ENCODE measurements around the gene NKX2-1.
"Not testable (repeated sequence)": the region's sequence is repeated elsewhere in the genome, so short reads cannot be mapped to it uniquely, and the experiment has no call there.

The NKX2-1 gene

GRCh38 chr14:36505181-36505815 is 14.7 kb downstream of the NKX2-1 start:
- DNase-seq = no peak

DNA sequence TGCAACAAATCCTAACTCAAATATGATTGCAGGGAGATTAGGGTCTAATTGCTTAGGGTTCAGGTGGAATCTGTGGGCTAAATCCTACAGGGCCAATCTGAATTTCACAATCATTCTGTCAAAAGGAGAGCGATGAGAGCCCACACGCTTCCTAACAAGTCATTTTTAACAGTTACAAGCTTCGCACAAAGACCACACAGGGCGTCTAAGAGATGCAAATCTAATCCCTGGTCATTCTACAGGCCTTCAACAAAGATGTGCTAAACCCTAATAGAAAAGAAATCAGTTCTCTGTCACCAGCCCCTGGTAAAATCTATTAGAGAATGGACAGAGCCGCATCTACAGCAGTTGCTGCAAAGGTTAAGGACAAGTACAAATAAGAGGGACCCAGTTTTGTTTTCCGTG is 15.3 kb downstream of the NKX2-1 start:
- no peak for DNase-seq

- no peak for DNase-seq
Observed at GRCh38 chr14:36503771-36504741, 16.0 kb downstream of the NKX2-1 start.

GRCh38 chr14:36502558-36503508 is 17.2 kb downstream of the NKX2-1 start:
- DNase-seq = no peak

- no peak for DNase-seq
Observed at GRCh38 chr14:36498938-36499337, 21.1 kb downstream of the NKX2-1 start.

DNA sequence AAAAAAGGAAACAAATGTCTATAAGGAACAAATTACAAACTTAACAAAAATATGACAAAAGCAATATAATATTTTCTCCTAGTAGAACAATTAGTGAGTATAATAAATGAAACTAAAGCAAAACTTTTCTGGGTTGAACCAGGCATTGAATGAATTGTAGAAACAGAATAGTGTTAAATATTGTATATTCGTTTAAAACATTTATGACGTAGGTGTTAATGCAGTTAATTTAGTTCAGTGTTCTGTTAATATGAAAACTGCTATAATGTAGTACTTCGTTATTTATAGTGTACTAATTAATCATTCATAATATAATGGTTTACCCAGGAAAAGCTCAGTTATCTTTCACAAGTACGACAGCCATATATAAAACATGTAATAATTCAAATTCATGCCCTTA is 23.7 kb downstream of the NKX2-1 start:
- no peak for DNase-seq

GRCh38 chr14:36495666-36496065 is 24.4 kb downstream of the NKX2-1 start:
- no peak for DNase-seq

DNA sequence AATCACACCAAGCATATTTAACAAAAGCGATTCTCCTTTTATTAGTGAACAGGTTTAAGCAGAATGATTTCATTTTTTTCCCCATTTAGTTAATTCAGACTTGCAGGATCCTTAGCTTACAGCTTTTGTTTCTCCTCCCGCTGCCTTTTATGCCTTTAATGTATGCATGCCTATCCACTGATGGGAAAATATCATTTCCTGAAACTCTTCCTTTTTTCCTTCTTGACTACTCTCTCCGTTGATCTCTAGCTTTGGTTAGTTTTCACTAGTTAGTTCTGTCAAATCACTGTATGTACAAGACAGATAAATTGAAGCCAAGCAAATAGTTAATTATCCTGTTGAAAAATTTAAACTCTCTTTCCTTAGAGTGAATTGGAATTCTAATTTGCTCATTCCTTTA is 26.3 kb downstream of the NKX2-1 start:
- no peak for DNase-seq

DNA sequence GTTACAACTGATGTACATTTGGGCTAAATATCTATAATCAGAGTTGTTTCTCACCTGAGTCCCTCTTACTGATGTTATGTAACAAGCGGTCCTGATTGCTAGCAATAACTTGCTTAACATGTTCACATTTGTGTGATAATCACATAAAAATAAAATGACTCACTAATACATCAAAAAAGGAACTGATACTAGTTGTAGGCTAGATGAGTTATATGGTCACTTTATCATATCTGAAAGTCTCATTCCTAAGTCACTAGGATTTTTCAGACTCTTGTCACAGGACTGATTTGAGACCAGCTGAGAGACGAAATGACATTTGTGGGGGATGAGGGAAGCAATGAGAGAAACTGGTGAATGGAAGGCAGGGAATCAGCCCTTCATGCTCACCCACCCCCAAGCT is 34.3 kb downstream of the NKX2-1 start:
- DNase-seq = no peak

- DNase-seq = no peak
Observed at GRCh38 chr14:36479344-36479743, 40.7 kb downstream of the NKX2-1 start.

DNA sequence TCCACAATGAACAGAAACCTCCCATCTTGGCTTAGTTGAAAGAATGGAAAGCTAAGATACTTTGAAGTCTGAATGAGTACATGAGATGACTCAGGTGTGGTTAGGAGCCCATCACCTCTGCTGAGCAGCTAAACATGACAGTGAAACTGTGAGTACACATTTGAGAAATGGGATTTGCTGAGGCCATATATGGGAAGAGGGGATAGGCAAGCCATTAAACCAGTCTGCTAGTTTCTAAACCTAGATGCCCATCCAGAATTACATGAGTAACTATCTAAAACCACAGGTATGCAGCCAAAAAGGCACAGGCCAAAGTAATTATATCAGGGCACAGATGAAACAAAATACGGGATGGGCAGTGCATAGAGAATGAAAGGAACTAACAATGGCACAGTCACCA is 41.2 kb downstream of the NKX2-1 start:
- DNase-seq = no peak

DNA sequence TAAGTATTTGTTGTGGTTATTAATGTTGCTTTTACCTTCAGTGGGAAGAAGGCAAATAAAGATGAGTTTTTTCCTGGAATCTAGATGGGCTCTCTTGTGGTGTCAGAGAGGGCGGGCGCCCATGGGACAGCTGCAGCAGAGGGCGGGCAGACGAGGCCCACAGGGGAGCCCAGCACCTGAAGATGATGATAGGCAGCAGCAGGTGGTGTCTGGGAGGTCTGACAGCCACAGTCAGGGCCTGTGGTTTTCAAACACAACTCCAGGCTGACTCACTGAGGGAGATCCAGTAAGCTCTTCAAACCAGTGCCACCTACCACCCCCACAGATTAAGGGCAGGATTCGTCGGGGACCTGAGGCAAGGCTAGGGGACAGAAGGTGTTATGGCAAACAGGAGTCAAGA is 42.8 kb downstream of the NKX2-1 start:
- no peak for DNase-seq

- not testable (repeated sequence) for DNase-seq
Observed at GRCh38 chr14:36476061-36476460, 44.0 kb downstream of the NKX2-1 start.

GRCh38 chr14:36474593-36474992 is 45.4 kb downstream of the NKX2-1 start:
- DNase-seq = no peak

GRCh38 chr14:36471431-36471830 is 48.6 kb downstream of the NKX2-1 start:
- DNase-seq = no peak

- no peak for DNase-seq
Observed at GRCh38 chr14:36467332-36467731, 52.7 kb downstream of the NKX2-1 start.

All from MV-4-11 (cell line).